ENCODE measurements around the gene SPTLC1.

DNA sequence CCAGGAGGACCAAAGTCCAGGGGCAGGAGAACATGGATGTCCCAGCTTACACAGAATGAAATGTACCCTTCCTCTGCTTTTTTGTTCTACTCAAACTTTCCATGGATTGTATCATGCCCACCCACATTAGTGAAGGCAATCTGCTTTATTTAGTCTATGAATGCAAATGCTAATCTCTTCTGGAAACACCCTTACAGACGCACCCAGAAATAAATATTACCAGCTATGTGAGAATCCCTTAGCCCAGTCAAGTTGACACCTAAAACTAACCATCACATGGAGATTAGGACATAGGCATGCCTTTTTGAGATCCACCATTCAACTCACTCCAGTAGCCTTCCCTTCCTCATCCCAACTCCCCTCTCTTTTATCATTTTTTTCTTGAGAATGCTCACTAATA is 6.1 kb upstream of the SPTLC1 start:
- no peak for TF ChIP-seq POLR2A (IDR thresholded peaks at IDR 0.05)
- TF ChIP-seq, protein P1, sequence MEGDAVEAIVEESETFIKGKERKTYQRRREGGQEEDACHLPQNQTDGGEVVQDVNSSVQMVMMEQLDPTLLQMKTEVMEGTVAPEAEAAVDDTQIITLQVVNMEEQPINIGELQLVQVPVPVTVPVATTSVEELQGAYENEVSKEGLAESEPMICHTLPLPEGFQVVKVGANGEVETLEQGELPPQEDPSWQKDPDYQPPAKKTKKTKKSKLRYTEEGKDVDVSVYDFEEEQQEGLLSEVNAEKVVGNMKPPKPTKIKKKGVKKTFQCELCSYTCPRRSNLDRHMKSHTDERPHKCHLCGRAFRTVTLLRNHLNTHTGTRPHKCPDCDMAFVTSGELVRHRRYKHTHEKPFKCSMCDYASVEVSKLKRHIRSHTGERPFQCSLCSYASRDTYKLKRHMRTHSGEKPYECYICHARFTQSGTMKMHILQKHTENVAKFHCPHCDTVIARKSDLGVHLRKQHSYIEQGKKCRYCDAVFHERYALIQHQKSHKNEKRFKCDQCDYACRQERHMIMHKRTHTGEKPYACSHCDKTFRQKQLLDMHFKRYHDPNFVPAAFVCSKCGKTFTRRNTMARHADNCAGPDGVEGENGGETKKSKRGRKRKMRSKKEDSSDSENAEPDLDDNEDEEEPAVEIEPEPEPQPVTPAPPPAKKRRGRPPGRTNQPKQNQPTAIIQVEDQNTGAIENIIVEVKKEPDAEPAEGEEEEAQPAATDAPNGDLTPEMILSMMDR (IDR thresholded peaks at IDR 0.05) = no peak

Data from Peyer's patch (tissue), 4 donors.